Embryonic facial prominence (tissue), 1 donor: ENCODE results near the gene MRPS31.

Experiments used
- DNase-seq: peaks from one replicate; pipeline ENCODE4 v3.0.0-alpha.2; 2016; ENCODE audit errors: extremely low spot score

MRPS31 gene

DNA sequence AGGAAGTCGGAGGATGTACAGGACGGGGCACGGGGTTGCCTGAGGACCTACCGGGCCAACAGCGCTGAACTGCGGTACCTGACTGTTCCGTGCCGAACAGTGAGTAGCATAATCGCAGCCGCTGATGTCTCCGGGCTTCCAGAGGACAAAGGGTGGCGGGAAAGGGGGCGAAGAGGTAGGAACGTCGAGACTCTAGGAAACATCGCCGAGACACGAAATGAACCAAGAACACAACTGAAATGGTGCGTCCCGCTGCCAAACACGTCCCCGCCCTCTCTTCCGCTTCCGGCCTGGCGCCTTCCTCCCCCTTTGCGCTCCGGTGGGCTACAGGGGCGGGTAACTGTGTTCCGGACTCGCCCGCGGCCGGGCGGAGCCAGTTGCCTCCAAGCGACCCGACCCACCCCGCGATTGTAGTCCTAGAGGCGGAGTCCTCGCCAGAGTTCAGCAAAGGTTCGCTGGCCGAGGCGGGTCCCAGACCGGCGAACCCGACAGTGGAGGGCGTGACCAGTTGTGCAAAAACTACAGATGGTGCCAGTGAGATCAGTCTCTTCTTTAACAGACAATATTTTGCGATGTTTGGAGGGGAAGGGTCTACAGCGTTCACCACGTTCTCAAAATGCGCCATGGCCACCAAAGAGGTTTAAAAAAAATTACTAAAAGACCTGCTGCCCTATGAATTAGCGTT lies at the start of gene MRPS31:
TSS of gene MRPS31 (minus strand) at position 257 of the 685 bp plus-strand sequence. CDS start at position 203, 54 bp downstream.
- peak; percentile 87 for DNase-seq

DNA sequence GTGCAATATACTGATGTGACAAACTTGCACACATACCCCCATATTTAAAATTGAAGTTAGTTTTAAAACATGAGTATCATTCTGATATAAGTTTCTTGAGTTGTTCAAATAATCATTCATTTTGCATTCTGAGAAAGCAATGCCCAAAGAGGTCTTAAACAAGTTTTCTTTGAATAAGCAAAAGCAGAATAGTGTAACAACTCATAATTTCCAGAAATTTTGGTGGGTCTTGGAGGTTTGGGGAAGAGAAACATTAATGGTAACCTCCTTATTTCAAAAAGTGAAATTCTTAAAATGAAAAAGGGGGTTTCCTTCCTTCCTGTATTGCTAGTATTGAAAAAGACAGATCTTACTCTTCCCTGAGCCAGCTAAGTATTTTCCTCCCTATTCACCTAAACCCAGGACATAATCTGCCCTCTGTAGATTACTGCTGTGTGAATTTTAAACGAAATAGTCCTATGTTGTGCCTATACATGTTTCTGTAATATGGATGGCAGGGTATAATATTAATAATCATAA lies 48.9 kb upstream of the MRPS31 start:
- DNase-seq = no peak

DNA sequence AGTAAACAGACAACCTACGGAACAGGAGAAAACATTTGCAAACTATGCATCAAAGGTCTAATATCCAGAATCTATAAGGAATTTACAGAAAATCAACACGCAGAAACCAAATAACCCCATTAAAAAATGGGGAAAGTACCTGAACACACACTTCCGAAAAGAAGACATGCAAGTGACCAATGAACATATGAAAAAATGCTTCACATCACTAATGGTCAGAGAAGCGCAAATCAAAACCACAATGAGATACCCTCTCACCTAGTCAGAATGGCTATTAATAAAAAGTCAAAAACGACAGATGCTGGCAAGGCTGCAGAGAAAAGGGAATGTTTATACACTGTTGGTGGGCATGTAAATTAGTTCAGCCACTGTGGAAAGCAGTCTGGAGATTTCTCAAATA lies 47.9 kb upstream of the MRPS31 start:
- no peak for DNase-seq

DNA sequence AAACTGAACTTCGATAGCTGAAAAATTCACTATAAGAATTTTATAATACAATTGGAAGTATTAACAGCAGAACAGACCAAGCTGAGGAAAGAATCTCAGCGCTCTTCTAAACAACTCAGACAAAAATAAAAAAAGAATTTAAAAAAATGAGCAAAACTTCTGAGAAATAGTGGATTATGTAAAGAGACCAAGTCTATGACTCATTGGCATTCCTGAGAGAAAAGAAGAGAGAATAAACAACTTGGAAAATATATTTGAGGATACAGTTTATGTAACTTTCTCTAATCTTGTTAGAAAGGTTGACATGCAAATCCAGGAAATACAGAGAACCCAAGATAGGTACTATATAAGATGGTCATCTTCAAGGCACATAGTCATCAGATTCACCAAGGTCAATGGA lies 43.8 kb upstream of the MRPS31 start:
- DNase-seq = no peak

DNA sequence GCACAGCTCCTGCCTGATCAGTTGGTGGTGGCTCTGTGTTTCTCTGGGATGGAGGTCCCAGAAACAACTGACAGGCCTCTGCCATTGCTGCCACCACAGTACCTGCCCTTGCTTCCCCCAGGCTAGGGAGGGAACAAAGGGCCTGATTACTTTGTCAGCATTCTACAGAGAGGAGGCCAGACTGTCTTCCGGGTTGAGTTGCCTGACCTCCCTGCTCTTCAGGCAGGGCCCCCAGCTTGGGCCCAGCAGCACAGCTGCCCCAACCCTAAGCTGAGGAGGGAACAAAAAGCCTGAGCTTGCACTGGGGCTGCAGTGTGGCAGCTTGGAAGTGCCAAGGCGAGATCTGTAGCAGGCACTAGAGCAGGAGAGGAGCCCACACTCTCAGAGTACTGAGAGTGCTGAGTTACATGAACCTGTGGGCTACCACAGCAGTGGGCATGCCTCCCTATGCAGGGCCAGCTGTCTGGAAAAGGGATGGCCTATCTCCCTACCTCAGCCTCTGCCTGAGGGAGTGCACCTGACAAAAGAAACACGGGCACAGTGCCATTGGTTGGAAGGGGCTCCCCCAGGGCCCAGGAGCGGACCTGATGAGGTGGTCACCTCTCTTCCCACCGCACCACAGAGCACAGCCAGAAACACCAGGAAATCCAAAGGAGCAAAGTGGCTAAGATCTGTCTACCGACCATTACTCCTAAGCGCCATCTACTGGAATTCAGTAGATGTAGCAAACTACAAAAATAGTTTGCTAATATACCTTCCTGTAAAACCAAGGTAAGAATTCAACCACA lies 42.9 kb upstream of the MRPS31 start:
- no peak for DNase-seq

DNA sequence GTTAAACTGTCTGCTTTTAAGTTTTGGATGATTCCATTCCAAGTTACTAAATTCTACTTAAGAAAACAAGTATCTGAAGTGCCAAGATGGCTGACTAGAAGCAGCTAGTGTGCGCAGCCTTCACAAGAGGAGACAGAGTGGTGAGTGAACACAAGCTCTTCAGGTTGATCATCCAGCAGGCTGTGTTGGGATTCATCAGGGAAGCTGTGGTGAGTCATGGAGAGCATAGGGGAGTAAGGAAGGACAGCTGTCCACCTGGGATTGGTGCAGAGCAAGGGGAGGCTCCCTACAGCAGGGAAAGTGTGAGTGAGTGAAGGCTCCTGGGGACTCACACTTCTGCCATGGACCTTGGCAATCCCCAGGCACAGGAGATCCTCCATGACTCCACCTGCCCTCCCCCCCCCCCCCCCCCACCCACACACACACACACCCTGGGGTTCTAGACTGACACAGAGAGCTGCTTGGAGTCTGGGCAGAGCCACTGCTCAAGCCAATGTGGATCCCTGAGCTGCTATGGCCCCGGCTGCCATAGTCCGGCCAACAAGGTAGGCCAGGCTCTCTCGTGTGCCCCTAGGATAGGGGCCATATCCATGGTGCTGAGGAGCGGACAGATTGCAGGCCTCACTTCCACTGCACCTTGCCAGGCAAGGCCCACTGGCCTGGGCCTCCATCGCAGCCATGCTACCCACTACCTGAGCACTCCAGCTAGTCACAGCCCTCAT lies 41.9 kb upstream of the MRPS31 start:
- no peak for DNase-seq

DNA sequence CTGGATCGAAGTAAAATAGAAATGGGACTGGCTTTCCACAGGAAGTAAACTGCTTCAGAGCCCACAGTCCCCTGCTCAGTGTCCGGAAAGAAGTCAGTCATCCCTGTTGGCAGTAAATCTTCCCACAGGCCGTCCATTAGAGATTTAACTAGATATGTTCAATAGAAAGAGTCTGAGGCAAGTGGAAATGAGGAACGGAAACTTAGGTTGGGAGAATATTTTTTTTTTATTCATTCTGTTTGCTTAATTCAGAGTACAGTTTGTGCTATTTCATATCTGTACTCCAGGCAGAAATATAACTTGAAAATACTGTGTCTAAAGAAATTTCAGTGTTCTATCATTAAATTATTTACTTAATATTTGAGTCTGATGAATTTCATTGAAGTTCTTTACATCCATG lies 41.1 kb upstream of the MRPS31 start:
- DNase-seq = no peak

DNA sequence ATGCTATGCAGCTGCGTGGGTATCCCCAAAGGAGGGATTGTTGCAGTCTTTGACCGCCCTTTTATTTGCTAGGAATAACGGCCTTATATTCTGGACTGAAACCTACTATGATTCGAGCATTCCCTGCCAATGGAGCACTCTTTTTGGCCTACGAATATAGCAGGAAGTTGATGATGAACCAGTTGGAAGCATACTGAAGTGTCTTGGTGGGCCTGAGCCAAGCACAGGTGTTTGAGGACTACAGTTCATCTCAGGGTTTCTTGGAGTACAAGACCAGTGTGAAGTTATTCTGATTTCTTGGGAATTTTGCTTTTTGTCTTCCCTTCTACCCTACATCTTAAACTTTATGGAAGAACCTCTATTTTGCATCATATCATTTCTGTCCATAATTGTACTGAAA lies 38.5 kb upstream of the MRPS31 start:
- DNase-seq = no peak

DNA sequence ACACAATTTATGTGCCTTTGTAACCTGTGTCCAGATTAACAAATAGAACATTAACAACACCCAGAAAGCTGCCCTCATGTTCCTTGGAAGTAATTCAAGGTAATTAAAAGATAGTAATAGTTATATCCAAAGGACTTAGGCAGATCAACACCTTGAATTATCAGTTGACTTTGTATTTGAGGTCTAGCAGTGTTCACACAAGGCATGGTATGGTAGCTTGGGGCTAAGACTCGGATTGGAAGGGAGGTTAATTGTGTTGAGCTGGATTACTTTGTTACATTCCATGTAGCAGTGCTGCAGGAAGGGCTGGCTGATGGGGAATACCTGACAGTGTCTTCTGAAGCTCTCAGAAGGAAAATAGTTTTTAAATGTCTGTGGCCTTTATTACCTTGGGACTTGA lies 35.3 kb upstream of the MRPS31 start:
- DNase-seq = no peak

DNA sequence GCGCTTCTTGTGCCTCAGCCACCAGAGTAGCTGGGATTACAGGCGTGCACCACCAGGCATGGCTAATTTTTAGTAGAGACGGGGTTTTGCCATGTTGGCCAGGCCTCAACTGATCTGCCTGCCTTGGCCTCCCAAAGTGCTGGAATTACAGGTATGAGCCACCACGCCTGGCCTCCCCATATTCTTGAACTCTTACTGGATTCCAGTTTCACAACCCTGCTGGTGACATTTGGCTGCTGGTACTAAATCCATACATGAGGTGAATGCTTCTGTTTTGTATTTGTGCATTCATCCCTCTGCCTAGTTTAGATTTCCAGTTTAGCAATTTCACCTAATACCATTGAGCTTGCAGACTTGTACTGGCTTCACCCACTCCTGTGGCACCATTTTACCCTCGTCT lies 32.3 kb upstream of the MRPS31 start:
- no peak for DNase-seq

DNA sequence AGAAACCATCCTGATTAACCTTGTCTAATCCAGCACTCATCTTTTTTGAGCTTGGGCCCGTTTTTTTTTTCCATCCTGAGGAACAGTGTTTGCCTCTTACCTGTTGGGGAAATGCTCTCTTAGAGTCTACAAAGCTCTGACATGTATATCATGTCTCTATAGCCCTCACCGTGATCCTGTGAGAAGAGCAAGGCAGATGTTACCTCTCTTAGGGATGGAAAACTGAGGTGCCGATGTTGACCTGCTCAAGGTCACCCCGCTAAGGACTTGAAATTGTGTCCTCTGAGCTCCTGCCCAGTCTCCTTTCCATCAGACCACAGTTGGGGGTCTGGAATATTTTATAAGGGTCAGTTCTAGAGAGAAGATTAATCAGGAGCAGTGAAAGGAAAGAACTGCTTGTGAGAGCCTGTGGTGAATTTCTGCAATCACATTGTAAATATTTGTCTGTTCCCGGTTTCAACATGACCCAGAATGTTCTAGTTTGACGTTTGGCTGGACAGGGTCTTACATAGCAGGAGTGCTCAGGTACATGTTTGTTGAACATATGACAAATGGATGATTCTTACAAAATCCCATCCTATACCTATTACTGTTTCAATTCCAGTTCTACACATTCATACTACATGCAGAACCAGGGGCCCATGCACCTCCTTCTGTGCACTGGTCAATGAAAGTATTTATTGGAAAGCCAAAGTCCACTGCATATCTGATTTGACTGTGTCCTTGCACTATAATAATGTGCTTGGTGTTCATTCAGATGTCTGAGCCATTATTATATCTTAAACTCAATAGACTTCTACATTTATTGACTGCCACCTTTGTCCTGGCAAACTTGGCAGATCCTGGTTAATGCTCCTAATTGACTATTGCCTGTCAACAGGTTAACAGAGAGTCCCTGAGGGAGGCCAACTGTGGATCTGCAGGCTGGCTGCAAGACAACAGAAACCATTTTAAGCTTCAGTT lies 30.5 kb upstream of the MRPS31 start:
- DNase-seq = no peak

DNA sequence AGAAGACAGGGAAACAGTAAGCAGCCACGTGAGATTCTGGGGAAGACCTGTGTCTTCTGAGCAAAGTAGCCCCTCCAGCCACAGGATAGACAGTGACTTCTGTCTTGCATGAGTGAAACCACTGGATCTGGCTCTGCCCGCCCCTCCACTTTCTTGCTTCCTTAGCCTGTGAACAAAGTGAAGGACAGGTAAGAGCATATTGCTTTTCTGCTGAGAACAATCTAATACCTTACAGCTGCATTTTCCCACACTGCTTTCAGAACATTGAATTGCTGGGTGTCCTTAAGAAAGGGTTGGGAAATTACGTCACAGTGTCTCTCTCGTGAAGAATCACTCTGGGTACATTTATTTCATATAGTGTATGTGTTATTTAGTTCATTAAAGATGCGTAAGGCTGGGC lies 29.6 kb upstream of the MRPS31 start:
- DNase-seq = no peak

DNA sequence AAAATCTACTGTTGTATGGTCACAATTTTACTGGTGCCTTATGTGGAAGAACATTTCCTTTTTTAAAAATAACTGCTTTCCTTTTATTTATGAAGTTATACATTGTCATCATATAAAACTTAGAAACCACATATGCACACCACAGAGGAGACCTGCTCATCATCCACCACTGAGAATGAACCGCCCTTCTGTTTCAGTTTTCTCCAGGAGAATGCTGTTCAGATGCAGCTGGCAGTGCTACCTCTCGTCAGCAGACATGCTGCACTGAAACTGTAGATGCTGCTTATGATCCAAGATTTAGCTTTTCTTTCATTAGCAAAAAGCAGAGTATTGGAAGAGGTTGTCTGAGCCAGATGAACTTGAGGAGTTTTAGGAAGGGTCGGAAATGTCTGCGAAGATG lies 28.5 kb upstream of the MRPS31 start:
- DNase-seq = no peak

DNA sequence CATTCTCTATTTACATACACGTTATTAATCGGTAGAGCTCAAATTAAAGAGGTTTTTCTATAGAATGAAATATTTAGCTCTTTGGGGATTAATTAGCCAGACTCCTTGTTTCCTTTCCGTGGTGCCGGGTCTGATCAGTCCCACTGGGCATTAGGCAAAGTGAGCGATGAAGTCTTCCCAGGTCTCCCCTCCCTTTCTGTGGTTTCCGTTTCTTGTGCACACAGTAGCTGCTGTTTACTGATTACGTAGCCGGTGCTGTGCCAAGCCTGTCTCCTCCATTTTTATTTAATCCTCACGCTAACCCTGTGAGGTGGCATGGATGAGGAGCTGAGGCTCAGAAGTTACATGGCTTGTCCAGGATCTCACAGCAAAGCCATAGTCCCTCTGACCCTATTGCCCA lies 27.4 kb upstream of the MRPS31 start:
- DNase-seq = no peak

DNA sequence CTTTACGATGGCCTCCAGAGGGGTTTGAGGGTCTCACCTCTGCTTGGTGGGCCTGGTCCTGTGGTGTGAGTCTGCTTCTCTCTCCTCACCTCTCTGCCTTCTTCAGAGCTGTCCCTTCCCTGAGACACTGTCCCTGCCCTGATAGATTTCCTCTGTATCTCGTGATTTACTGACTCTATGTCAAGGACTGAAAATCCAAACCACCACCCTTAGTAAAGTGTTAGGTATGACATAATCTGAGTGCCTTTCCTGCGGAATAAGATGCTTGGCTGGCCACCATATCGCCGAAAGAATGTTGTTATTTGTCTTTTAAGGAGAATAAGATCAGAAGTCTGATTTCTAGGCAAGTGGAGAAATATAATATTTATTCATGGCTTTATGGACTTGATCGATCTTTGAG lies 25.7 kb upstream of the MRPS31 start:
- no peak for DNase-seq

DNA sequence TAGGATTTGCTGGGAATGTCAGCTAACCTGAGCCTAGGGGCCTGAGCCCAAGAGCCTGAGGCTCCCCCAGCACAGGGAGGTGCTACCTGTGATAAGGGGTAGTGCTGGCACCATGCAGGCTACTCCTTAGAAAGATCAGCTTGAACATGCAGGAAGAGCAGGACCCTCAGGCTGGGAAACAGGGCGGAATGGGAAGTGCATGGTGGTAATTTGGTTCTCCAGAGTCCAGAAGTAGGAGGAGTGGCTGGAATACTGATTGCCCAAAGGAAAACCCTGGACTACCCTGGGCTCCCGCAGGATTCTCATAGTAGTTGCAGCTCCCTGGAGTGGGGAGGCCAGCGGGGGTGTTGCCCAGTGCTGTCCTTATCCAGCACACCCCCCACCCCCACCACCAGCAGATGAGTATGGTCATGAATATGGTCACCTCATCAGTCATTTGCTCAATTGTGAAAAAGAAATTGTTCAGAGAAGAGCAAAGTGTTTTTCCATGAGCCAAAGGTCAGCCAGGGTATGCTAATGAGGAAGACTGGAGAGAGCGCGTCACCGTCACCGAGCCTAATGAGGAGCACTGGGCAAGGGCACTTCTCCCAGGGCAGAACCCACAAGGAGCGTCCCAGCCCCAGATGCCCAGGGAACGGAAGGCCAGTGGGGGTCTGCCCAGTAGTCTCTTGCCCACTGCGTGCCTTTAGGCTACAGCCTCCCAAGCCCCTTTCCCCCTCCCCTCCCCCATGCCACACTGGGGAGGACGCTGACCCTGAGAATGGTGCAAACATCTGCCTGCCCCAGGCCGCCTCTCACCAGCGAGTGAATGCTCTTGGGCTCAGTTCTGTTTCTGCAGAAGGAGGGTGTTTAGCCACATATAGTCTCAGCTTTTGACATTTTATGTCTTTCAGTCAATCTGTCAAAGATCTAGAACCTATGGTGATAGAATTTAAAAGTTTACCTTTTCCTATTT lies 23.7 kb upstream of the MRPS31 start:
- no peak for DNase-seq

DNA sequence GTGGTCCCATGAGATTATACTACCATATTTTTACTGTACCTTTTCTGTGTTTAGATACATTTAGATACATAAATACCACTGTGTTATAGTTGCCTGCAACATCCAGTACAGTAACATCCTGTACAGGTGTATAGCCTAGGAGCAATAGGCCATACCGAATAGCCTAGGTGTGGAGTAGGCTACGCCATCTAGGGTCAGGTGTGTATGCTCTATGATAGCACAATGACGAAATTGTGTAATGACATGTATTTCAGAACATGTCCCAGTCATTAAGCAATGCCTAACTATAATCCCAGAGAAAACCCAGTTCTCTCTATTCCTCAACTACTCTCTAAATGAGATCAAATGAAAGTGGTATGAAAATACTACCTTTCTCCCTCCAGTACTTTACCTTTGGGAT lies 22.3 kb upstream of the MRPS31 start:
- DNase-seq = no peak

DNA sequence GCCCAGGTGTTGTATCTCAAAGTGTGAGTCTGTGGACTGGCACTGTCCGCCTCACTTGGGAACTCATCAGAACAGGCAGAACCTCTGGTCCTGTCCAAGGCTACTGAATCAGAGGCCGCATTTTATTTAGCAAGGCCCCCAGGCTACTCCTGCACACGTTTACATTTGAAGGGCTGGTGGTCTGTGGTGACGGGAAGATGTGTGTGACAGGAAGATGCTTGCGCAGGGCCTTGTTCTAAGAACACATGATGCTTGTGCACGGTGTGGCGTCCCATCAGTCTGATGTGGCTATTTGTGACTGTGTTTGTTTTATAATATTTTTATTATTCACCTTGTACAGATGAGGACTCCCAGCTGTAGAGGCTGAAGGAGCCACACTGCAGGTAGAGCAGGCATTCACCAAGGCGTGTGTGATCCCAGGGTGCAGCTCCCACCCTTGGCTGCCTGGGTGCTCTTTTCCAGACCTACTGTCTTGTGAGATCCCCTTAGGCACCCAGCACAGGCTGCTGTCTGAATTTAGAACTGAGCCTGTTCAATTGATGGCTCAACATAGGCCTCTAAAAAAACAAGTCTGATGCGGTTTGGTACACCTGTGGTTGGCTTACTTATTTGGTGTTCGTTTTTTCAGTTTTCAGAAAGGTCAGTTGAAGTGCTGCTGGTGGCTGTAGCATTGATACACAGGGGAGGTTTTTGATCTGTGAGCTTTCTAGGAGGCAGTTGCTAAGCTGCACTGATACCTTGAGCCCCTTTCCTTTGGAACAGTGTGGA lies 21.5 kb upstream of the MRPS31 start:
- DNase-seq = no peak

DNA sequence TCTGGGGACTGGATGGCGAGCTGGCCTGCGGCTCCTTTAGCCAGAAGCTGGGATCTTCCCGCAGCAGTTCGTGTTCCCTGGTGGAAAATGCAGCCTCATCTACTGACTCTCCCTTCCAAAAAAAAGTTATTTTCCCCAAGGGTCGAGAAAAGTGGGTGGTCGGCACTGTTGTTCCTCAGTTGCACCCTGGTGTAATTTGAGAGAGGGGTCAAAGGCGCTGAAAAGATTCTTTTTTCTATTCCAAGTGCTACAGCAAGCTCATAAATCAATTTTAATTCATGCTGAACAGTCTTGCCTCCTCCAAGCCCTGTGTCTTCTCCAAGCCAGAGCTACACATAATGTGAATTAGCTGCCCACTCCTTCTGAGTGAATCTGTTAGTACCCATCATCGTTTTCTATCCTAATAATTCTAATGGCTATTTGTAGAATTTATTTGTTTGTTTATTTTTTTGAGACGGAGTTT lies 19.2 kb upstream of the MRPS31 start:
- DNase-seq = no peak
